MM.1S (cell line): ENCODE measurements around the gene RAB31.

Experiments used
- DNase-seq: peaks from one replicate; pipeline ENCODE4 v3.0.0-alpha.2; 2015
- H2AFZ ChIP-seq: fragments of 300-600 bp; sonication (generic); 2 replicates; pipeline ENCODE4 v1.6.0; 2016; ENCODE audit warnings: antibody characterized with exemption, low read length
- H3F3A ChIP-seq: fragments of 300-600 bp; sonication (generic); 2 replicates; pipeline ENCODE4 v1.6.1; 2016; ENCODE audit warnings: mild to moderate bottlenecking, antibody characterized with exemption, low read length, moderate library complexity, mixed read lengths; ENCODE audit not compliant: insufficient read depth
- H3K27ac ChIP-seq: fragments of 300-600 bp; sonication (generic); 2 replicates; pipeline ENCODE4 v1.5.1; 2016; ENCODE audit warnings: mild to moderate bottlenecking, low read length
- H3K27me3 ChIP-seq: fragments of 300-600 bp; sonication (generic); replicated peaks from 2 replicates; pipeline ENCODE4 v1.6.0; 2016; ENCODE audit warnings: low read length; ENCODE audit not compliant: insufficient read depth
- H3K36me3 ChIP-seq: fragments of 300-600 bp; sonication (generic); replicated peaks from 2 replicates; pipeline ENCODE4 v1.6.1; 2016; ENCODE audit warnings: mild to moderate bottlenecking, low read length, mixed read lengths; ENCODE audit not compliant: insufficient read depth
- H3K4me1 ChIP-seq: fragments of 300-600 bp; sonication (generic); 2 replicates; pipeline ENCODE4 v1.6.1; 2016; ENCODE audit warnings: low read length, mixed read lengths
- H3K4me2 ChIP-seq: fragments of 300-600 bp; sonication (generic); 2 replicates; pipeline ENCODE4 v1.6.0; 2016; ENCODE audit warnings: low read depth, low read length
- H3K4me3 ChIP-seq: fragments of 300-600 bp; sonication (generic); 2 replicates; pipeline ENCODE4 v1.5.1; 2016; ENCODE audit warnings: low read length, mixed read lengths
- H3K79me2 ChIP-seq: fragments of 300-600 bp; sonication (generic); 2 replicates; pipeline ENCODE4 v1.6.1; 2016; ENCODE audit warnings: mixed run types, low read length, mixed read lengths
- H3K9ac ChIP-seq: fragments of 300-600 bp; sonication (generic); 2 replicates; pipeline ENCODE4 v1.6.1; 2016; ENCODE audit warnings: low read length, mixed read lengths
- H3K9me2 ChIP-seq: fragments of 300-600 bp; sonication (generic); replicated peaks from 2 replicates; pipeline ENCODE4 v1.6.1; 2016; ENCODE audit warnings: mild to moderate bottlenecking, low read length, mixed read lengths; ENCODE audit not compliant: insufficient read depth
- H3K9me3 ChIP-seq: fragments of 300-600 bp; sonication (generic); replicated peaks from 2 replicates; pipeline ENCODE4 v1.6.1; 2016; ENCODE audit warnings: mild to moderate bottlenecking, low read length, mixed read lengths; ENCODE audit not compliant: insufficient read depth
- H4K20me1 ChIP-seq: fragments of 300-600 bp; sonication (generic); 2 replicates; pipeline ENCODE4 v1.6.1; 2016; ENCODE audit warnings: mild to moderate bottlenecking, low read length, moderate library complexity, mixed read lengths; ENCODE audit not compliant: insufficient read depth
- CTCF ChIP-seq: fragments of 300-600 bp; sonication (generic); IDR thresholded peaks from 2 replicates; pipeline ENCODE4 v1.5.1; 2016; ENCODE audit warnings: antibody characterized with exemption, low read length, mixed read lengths
- EZH2 ChIP-seq: fragments of 300-600 bp; sonication (generic); optimal IDR thresholded peaks from 2 replicates; pipeline ENCODE3; 2017; ENCODE audit warnings: low read depth, mild to moderate bottlenecking, antibody characterized with exemption, low read length, mixed read lengths
- EZH2phosphoT487 ChIP-seq: fragments of 300-600 bp; sonication (generic); IDR thresholded peaks from 2 replicates; pipeline ENCODE4 v1.6.1; 2018; ENCODE audit warnings: antibody characterized with exemption, low read length

Gene RAB31

GRCh38 chr18:9736286-9736835, 28.3 kb downstream of the RAB31 start:
- no peaks in the 10 kb centered on the region for H3K79me2 ChIP-seq
- H3K36me3 ChIP-seq, result no peaks in the 10 kb centered on the region
- no peaks in the 10 kb centered on the region for H4K20me1 ChIP-seq
- H3K4me3 ChIP-seq, result no peak overlapping the region
- no peak overlapping the region for H3K27ac ChIP-seq
- no peak overlapping the region for H3K9ac ChIP-seq
- no peak for DNase-seq
- TF ChIP-seq EZH2phosphoT487 (no peak), CTCF (no peak), EZH2 (no peak)
- H3K9me2 ChIP-seq, result no peaks in the 10 kb centered on the region
- no peaks in the 10 kb centered on the region for H3K27me3 ChIP-seq
- H3F3A ChIP-seq, result no peaks in the 10 kb centered on the region
- no peaks in the 10 kb centered on the region for H3K9me3 ChIP-seq
- no peaks in the 10 kb centered on the region for H3K4me1 ChIP-seq
- no peak overlapping the region for H2AFZ ChIP-seq
- H3K4me2 ChIP-seq, result no peak overlapping the region

GRCh38 chr18:9737006-9737405, 28.9 kb downstream of the RAB31 start:
- no peak overlapping the region for H3K27ac ChIP-seq
- H3K9me2 ChIP-seq, result no peaks in the 10 kb centered on the region
- no peak overlapping the region for H3K9ac ChIP-seq
- H3K4me2 ChIP-seq, result no peak overlapping the region
- H4K20me1 ChIP-seq, result no peaks in the 10 kb centered on the region
- no peak for TF ChIP-seq EZH2
- TF ChIP-seq CTCF, result no peak
- no peak for TF ChIP-seq EZH2phosphoT487
- H3K9me3 ChIP-seq, result no peaks in the 10 kb centered on the region
- no peaks in the 10 kb centered on the region for H3K27me3 ChIP-seq
- no peaks in the 10 kb centered on the region for H3F3A ChIP-seq
- no peaks in the 10 kb centered on the region for H3K4me1 ChIP-seq
- no peaks in the 10 kb centered on the region for H3K36me3 ChIP-seq
- no peak overlapping the region for H2AFZ ChIP-seq
- no peak for DNase-seq
- H3K4me3 ChIP-seq, result no peak overlapping the region
- no peaks in the 10 kb centered on the region for H3K79me2 ChIP-seq

- H3K9ac ChIP-seq, result no peak overlapping the region
- H3K4me2 ChIP-seq, result no peak overlapping the region
- no peak overlapping the region for H3K27ac ChIP-seq
- no peaks in the 10 kb centered on the region for H3K4me1 ChIP-seq
- no peak overlapping the region for H2AFZ ChIP-seq
- H3K9me3 ChIP-seq, result no peaks in the 10 kb centered on the region
- H3K9me2 ChIP-seq, result no peaks in the 10 kb centered on the region
- no peak overlapping the region for H3K4me3 ChIP-seq
- H3K36me3 ChIP-seq, result no peaks in the 10 kb centered on the region
- TF ChIP-seq EZH2, result no peak
- TF ChIP-seq EZH2phosphoT487, result no peak
- TF ChIP-seq CTCF, result no peak
- no peak for DNase-seq
- H3K79me2 ChIP-seq, result no peaks in the 10 kb centered on the region
- no peaks in the 10 kb centered on the region for H3F3A ChIP-seq
- no peaks in the 10 kb centered on the region for H3K27me3 ChIP-seq
- no peaks in the 10 kb centered on the region for H4K20me1 ChIP-seq
These were observed 29.5 kb downstream of the RAB31 start for GRCh38 chr18:9737472-9738121.
